Neural cell (in vitro differentiated cells): ENCODE results near the gene PSRC1. TPM values are rescaled to one million over a fixed set of nuclear protein-coding genes. Genes with fewer than 3 reads are reported as not detected.

Experiments
- H2AFZ ChIP-seq: fragments of 200-600, 300-800 bp; sonication (generic), shearing (Covaris generic); 2 replicates; pipeline ENCODE4 v1.6.0; 2014; ENCODE audit warnings: low read depth, mild to moderate bottlenecking, antibody characterized with exemption, low read length, moderate library complexity
- H3F3A ChIP-seq: fragments of 200-600 bp; shearing (Covaris generic); 2 replicates; pipeline ENCODE4 v1.6.1; 2016; ENCODE audit warnings: mild to moderate bottlenecking, moderate library complexity, mixed read lengths, antibody characterized with exemption, low read length; ENCODE audit not compliant: insufficient read depth, poor library complexity, severe bottlenecking
- H3K27ac ChIP-seq: fragments of 200-600, 300-800 bp; sonication (generic), shearing (Covaris generic); 2 replicates; pipeline ENCODE4 v1.5.1; 2014; ENCODE audit warnings: mild to moderate bottlenecking, low read length, moderate library complexity
- H3K27me3 ChIP-seq: fragments of 300-800, 200-600 bp; sonication (generic), shearing (Covaris generic); 2 replicates; pipeline ENCODE4 v1.6.0; 2014; ENCODE audit warnings: mild to moderate bottlenecking, low read depth, low read length, moderate library complexity; ENCODE audit not compliant: insufficient read depth
- H3K36me3 ChIP-seq: fragments of 300-800, 200-600 bp; sonication (generic), shearing (Covaris generic); 2 replicates; pipeline ENCODE4 v1.5.1; 2014; ENCODE audit warnings: mild to moderate bottlenecking, antibody characterized with exemption, low read length, moderate library complexity; ENCODE audit not compliant: insufficient read depth
- H3K4me2 ChIP-seq: fragments of 300-800, 200-600 bp; sonication (generic), shearing (Covaris generic); 2 replicates; pipeline ENCODE4 v1.6.0; 2014; ENCODE audit warnings: mild to moderate bottlenecking, low read length
- H3K4me3 ChIP-seq: fragments of 300-800, 200-600 bp; sonication (generic), shearing (Covaris generic); 2 replicates; pipeline ENCODE4 v1.5.1; 2014; ENCODE audit warnings: mild to moderate bottlenecking, low read length, moderate library complexity
- H3K79me2 ChIP-seq: fragments of 200-600 bp; shearing (Covaris generic); replicated peaks from 2 replicates; pipeline ENCODE4 v1.6.0; 2014; ENCODE audit warnings: mild to moderate bottlenecking, low read length, moderate library complexity; ENCODE audit not compliant: insufficient read depth
- H3K9ac ChIP-seq: fragments of 300-800, 200-600 bp; sonication (generic), shearing (Covaris generic); 2 replicates; pipeline ENCODE4 v1.6.1; 2016; ENCODE audit warnings: mild to moderate bottlenecking, low read length, mixed read lengths
- H3K9me2 ChIP-seq: fragments of 200-600 bp; shearing (Covaris generic); 2 replicates; pipeline ENCODE4 v1.6.1; 2016; ENCODE audit warnings: mild to moderate bottlenecking, low read length, mixed read lengths; ENCODE audit not compliant: insufficient read depth
- H3K9me3 ChIP-seq: fragments of 200-600, 300-800 bp; sonication (generic), shearing (Covaris generic); 2 replicates; pipeline ENCODE4 v1.6.1; 2016; ENCODE audit warnings: mild to moderate bottlenecking, mixed run types, low read length, moderate library complexity, mixed read lengths
- H4K20me1 ChIP-seq: fragments of 200-600 bp; shearing (Covaris generic); 2 replicates; pipeline ENCODE4 v1.6.1; 2016; ENCODE audit warnings: mild to moderate bottlenecking, mixed run types; ENCODE audit not compliant: insufficient read depth
- CTCF ChIP-seq: fragments of 450-650 bp; IDR thresholded peaks from 2 replicates; pipeline ENCODE4 v1.5.1; 2014; ENCODE audit warnings: antibody characterized with exemption, mild to moderate bottlenecking, moderate library complexity; ENCODE audit not compliant: poor library complexity, severe bottlenecking
- EP300 ChIP-seq: fragments of 450-650 bp; conservative IDR thresholded peaks from 2 replicates; pipeline ENCODE4 v1.6.1; 2014; ENCODE audit warnings: antibody characterized with exemption, mild to moderate bottlenecking, moderate library complexity; ENCODE audit not compliant: poor library complexity, severe bottlenecking
- EZH2 ChIP-seq: fragments of 200-600, 300-800 bp; shearing (Covaris generic), sonication (generic); IDR thresholded peaks from 2 replicates; pipeline ENCODE4 v1.6.1; 2014; ENCODE audit warnings: antibody characterized with exemption, low read length, borderline replicate concordance, mild to moderate bottlenecking; ENCODE audit not compliant: insufficient read depth, poor library complexity, severe bottlenecking
- POLR2AphosphoS5 ChIP-seq: IDR thresholded peaks from 2 replicates; pipeline ENCODE4 v1.6.1; 2012
- REST ChIP-seq: IDR thresholded peaks from 2 replicates; pipeline ENCODE4 v1.6.1; 2012; ENCODE audit warnings: borderline replicate concordance
- SMC3 ChIP-seq: fragments of 450-650 bp; conservative IDR thresholded peaks from 2 replicates; pipeline ENCODE4 v1.6.1; 2014; ENCODE audit warnings: antibody characterized with exemption, mild to moderate bottlenecking, moderate library complexity; ENCODE audit not compliant: poor library complexity
- polyA plus RNA-seq: library from polyadenylated mRNA; depleted of rRNA; stranded (reverse); fragments of >200 nt; gene quantifications from 2 replicates; pipeline ENCODE4 v1.2.3, GENCODE V29; 2014

The PSRC1 gene
- polyA plus RNA-seq, 1 donor from 2014 or later, result 5.4 TPM

DNA sequence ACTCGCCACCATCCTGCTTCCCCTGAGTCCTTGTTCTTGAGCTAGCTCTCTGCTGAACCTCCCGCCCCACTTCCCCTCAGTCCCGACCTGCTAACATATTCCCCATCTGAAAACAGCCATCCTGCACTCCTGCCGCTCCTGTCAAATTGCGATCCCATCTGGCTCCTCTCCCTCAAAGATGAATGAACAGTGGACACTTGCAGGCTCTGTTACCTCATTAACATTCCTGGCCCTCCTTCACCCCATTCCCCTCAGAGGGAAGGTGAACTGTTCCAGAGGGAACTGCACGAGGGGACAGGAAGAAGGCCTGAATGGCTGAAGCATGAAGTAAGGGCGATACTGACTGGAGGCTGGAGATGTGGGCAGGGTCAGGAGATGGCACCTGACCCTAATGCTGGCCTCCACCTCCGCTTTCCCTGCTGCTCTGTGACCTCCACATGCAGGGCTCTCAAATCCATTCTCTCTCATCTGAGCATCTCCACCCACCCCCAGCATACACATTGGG, 41.1 kb downstream of the PSRC1 start:
- H3K36me3 ChIP-seq, result peaks cover 6% of the 10 kb centered on the region
- no peaks in the 10 kb centered on the region for H3K27me3 ChIP-seq
- no peaks in the 10 kb centered on the region for H4K20me1 ChIP-seq
- H3K9me2 ChIP-seq, result no peaks in the 10 kb centered on the region
- TF ChIP-seq POLR2AphosphoS5, result peak; percentile 10
- TF ChIP-seq REST, result no peak
- H3K79me2 ChIP-seq, result no peaks in the 10 kb centered on the region
- no peak overlapping the region for H3K4me2 ChIP-seq
- no peaks in the 10 kb centered on the region for H3F3A ChIP-seq
- no peak overlapping the region for H3K4me3 ChIP-seq
- no peak overlapping the region for H3K27ac ChIP-seq
- no peak overlapping the region for H3K9ac ChIP-seq
- H2AFZ ChIP-seq, result no peak overlapping the region
- H3K9me3 ChIP-seq, result no peaks in the 10 kb centered on the region

DNA sequence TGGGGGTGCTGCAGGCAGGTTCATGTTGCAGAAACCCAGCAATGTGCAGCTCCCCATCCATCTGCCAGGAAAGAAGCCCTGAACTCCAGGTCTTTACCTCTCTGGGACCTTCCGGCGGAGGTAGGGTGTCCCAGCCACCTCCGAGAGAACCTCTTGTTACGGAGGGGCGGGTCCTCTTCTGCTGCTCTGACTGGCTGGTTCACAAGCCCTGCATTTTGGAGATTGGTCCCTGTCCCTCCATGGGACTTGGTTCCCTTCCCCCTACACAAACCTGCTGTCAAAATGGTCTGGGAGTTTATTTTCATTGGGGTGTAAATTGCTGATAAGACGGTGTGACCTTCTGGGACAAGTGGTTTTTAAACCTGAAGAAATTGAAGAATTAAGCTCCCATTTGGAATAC, 41.6 kb downstream of the PSRC1 start:
- no peak overlapping the region for H3K4me3 ChIP-seq
- no peaks in the 10 kb centered on the region for H3K9me2 ChIP-seq
- H2AFZ ChIP-seq, result no peak overlapping the region
- no peak overlapping the region for H3K27ac ChIP-seq
- H3K27me3 ChIP-seq, result no peaks in the 10 kb centered on the region
- no peaks in the 10 kb centered on the region for H3K79me2 ChIP-seq
- no peaks in the 10 kb centered on the region for H4K20me1 ChIP-seq
- H3K36me3 ChIP-seq, result peaks cover 6% of the 10 kb centered on the region
- no peak overlapping the region for H3K9ac ChIP-seq
- H3F3A ChIP-seq, result no peaks in the 10 kb centered on the region
- no peak overlapping the region for H3K4me2 ChIP-seq
- no peaks in the 10 kb centered on the region for H3K9me3 ChIP-seq
- TF ChIP-seq CTCF, result no peak

- Histone ChIP-seq H3K9me3 (no peaks in the 10 kb centered on the region), H3K9me2 (no peaks in the 10 kb centered on the region), H3K27me3 (no peaks in the 10 kb centered on the region), H3K4me3 (no peak overlapping the region), H3K27ac (no peak overlapping the region), H3K4me2 (no peak overlapping the region), H3K36me3 (peaks cover 15% of the 10 kb centered on the region), H2AFZ (no peak overlapping the region), H3K79me2 (no peaks in the 10 kb centered on the region), H3K9ac (no peak overlapping the region), H4K20me1 (no peaks in the 10 kb centered on the region), H3F3A (no peaks in the 10 kb centered on the region)
- TF ChIP-seq EP300, result no peak
- no peak for TF ChIP-seq SMC3
- TF ChIP-seq REST, result no peak
- peak; percentile 2 for TF ChIP-seq POLR2AphosphoS5
- TF ChIP-seq EZH2, result no peak
These were observed 42.5 kb downstream of the PSRC1 start for GRCh38 chr1:109240158-109241152.
